SJSA1 (cell line): Measurements from ENCODE around the gene RNF224. TPM values are rescaled to one million over a fixed set of nuclear protein-coding genes. Genes with fewer than 3 reads are reported as not detected.
"Not testable (repeated sequence)": the region's sequence is repeated elsewhere in the genome, so short reads cannot be mapped to it uniquely, and the experiment has no call there.

Source experiments
- DNase-seq, 2 experiments: peaks; one replicate each; pipeline ENCODE4 v3.0.0-alpha.2; 2015 to 2020; ENCODE audit warnings: low spot score in 2 of 2, low read depth in 1 of 2
- H3K27ac ChIP-seq: fragments of 250-450 bp; sonication (Bioruptor Pico); 2 replicates; pipeline ENCODE4 v1.5.1; 2020; ENCODE audit warnings: mild to moderate bottlenecking, moderate library complexity
- H3K27me3 ChIP-seq: fragments of 250-450 bp; sonication (Bioruptor Pico); replicated peaks from 2 replicates; pipeline ENCODE4 v1.5.1; 2020; ENCODE audit warnings: mild to moderate bottlenecking, moderate library complexity
- H3K36me3 ChIP-seq: fragments of 250-450 bp; sonication (Bioruptor Pico); 2 replicates; pipeline ENCODE4 v1.5.1; 2020; ENCODE audit warnings: mild to moderate bottlenecking
- H3K4me1 ChIP-seq: fragments of 250-450 bp; sonication (Bioruptor Pico); replicated peaks from 2 replicates; pipeline ENCODE4 v1.6.1; 2021; ENCODE audit warnings: mild to moderate bottlenecking
- H3K4me3 ChIP-seq: fragments of 250-450 bp; sonication (Bioruptor Pico); 2 replicates; pipeline ENCODE4 v1.5.1; 2020; ENCODE audit warnings: mild to moderate bottlenecking
- H3K9me3 ChIP-seq: fragments of 250-450 bp; sonication (Bioruptor Pico); replicated peaks from 2 replicates; pipeline ENCODE4 v1.5.1; 2020; ENCODE audit warnings: mild to moderate bottlenecking
- total RNA-seq: library from RNA; depleted of rRNA; stranded (reverse); fragments of >200 nt; shearing (Covaris generic); gene quantifications from 2 replicates; pipeline ENCODE4 v1.2.3, GENCODE V29; 2014

Gene RNF224
- total RNA-seq, 1 experiment from 2014 or later: not detected

GRCh38 chr9:137232101-137232500 is 4.8 kb downstream of the RNF224 start:
- no peaks in the 10 kb centered on the region for H3K36me3 ChIP-seq
- no peak for DNase-seq
- H3K4me1 ChIP-seq: peaks cover 12% of the 10 kb centered on the region
- H3K27ac ChIP-seq: no peak overlapping the region
- H3K9me3 ChIP-seq: no peaks in the 10 kb centered on the region
- H3K27me3 ChIP-seq: peaks cover 39% of the 10 kb centered on the region
- no peak overlapping the region for H3K4me3 ChIP-seq

- Histone ChIP-seq H3K4me3 (no peak overlapping the region), H3K9me3 (no peaks in the 10 kb centered on the region), H3K4me1 (peaks cover 8% of the 10 kb centered on the region), H3K36me3 (no peaks in the 10 kb centered on the region), H3K27ac (no peak overlapping the region), H3K27me3 (peaks cover 39% of the 10 kb centered on the region)
- DNase-seq: no peak
These were observed 5.2 kb downstream of the RNF224 start for GRCh38 chr9:137232510-137232909.

DNA sequence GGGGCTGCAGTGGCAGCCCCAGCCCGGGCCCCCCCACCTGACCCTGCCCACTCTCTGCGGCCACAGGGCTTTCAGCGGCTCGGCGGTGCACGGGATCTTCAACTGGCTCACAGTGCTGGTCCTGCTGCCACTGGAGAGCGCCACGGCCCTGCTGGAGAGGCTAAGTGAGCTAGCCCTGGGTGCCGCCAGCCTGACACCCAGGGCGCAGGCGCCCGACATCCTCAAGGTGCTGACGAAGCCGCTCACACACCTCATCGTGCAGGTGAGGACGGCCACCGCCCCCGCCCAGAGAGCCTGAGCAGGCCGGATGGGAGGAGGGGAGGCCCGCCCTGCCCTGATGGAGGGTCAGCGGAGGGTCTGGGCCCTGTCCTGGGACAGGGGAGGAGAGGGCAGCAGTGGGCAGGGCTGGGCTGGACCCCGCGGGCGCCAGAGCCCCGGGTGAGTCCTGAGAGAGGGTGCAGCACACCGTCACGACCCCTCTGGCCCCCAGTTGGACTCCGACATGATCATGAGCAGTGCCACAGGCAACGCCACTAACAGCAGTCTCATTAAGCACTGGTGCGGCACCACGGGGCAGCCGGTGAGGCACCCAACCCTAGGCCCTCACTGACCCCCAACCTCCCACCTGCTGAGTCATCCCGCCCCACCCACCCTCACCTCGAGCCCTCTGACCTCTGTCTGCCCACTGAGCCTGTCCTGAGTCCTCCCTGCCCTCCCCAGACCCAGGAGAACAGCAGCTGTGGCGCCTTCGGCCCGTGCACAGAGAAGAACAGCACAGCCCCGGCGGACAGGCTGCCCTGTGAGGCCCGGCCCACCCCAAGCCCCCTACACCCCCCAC is 6.1 kb downstream of the RNF224 start:
- Histone ChIP-seq H3K36me3 (no peaks in the 10 kb centered on the region), H3K27ac (no peak overlapping the region), H3K9me3 (no peaks in the 10 kb centered on the region), H3K4me1 (peaks cover 7% of the 10 kb centered on the region), H3K27me3 (peaks cover 39% of the 10 kb centered on the region), H3K4me3 (no peak overlapping the region)
- DNase-seq: no peak

GRCh38 chr9:137234055-137234697 is 6.9 kb downstream of the RNF224 start:
- Histone ChIP-seq H3K36me3 (no peaks in the 10 kb centered on the region; the same call in 1 of the 2 replicates), H3K9me3 (no peaks in the 10 kb centered on the region), H3K4me3 (no peak overlapping the region), H3K4me1 (peaks cover 7% of the 10 kb centered on the region), H3K27ac (no peak overlapping the region), H3K27me3 (peaks cover 39% of the 10 kb centered on the region)
- DNase-seq: no peak

DNA sequence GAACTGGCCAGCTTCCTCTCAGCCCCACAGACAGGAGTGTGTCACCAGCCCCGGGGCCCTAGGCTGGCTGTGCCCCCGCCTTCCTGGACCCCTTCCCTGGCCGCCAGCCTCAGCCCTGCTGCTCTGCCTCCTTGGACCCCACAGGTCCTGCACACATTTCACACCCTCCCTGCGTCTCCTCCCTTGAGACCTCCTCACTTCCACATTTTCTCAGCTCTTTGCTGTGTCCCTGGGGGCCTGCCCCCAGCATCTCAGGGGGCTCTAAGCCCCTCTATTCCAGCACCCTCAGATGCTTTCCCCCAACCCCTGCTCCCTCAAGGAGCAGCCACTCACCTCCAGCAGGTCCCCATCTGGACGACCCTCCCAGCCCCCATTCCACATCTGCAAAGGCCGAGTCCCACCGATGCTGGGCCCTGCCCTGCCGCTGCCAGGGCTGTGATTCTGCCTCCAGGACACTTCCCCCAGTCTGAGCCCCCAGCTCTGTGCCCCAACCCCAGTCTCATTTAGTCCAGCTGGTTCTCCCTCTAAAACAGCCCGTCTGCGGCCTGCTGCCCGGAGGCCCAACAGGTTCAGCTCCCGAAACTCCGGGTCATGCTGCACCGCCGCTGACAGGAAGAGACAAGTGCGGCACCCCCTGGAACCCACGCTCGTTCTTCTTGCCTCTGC is 7.6 kb downstream of the RNF224 start:
- H3K27me3 ChIP-seq: peaks cover 38% of the 10 kb centered on the region
- no peaks in the 10 kb centered on the region; the same call in 1 of the 2 replicates for H3K36me3 ChIP-seq
- no peak for DNase-seq
- H3K27ac ChIP-seq: no peak overlapping the region
- H3K4me3 ChIP-seq: no peak overlapping the region
- peaks cover 7% of the 10 kb centered on the region for H3K4me1 ChIP-seq
- no peaks in the 10 kb centered on the region for H3K9me3 ChIP-seq

GRCh38 chr9:137235424-137236237 is 8.3 kb downstream of the RNF224 start:
- no peak for DNase-seq
- no peaks in the 10 kb centered on the region for H3K9me3 ChIP-seq
- H3K4me3 ChIP-seq: no peak overlapping the region
- H3K4me1 ChIP-seq: peaks cover 11% of the 10 kb centered on the region
- no peaks in the 10 kb centered on the region; the same call in 1 of the 2 replicates for H3K36me3 ChIP-seq
- no peak overlapping the region for H3K27ac ChIP-seq
- peaks cover 30% of the 10 kb centered on the region for H3K27me3 ChIP-seq

DNA sequence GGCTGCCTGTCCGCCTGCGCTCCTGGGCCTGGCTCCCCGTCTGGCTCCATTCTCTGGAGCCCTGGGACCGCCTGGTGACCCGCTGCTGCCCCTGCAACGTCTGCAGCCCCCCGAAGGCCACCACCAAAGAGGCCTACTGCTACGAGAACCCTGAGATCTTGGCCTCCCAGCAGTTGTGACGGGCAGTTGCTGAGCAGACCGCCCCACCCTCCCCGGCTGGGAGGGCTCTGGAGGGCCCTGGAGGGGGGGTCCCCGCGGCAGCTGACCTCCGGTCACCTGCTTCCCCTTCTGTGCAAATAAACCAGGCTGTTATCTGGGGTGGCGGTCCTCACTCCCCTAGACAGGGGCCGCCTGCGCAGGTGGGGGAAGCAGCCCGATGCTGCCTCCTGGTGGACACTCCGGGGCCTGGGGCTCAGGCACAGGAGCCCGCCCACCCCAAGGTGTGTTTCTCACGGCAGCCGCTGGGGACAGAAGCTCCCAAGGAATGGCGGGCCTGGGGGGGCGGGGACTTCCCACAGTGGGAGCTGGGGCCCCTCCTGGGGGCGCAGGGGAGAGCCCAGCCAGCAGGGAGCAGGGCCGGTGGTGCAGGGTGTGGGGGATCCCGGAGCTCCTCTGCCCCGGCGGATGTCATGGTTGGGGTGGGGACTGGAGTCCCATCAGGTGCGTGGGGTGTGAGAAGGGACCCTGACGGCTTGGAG is 9.1 kb downstream of the RNF224 start:
- peak; percentile 71 to 86 for DNase-seq
- H3K27me3 ChIP-seq: peaks cover 26% of the 10 kb centered on the region
- no peak overlapping the region for H3K27ac ChIP-seq
- H3K4me1 ChIP-seq: peaks cover 11% of the 10 kb centered on the region
- H3K9me3 ChIP-seq: no peaks in the 10 kb centered on the region
- no peak overlapping the region for H3K4me3 ChIP-seq
- H3K36me3 ChIP-seq: peaks cover 2% of the 10 kb centered on the region

- Histone ChIP-seq H3K27me3 (peaks cover 21% of the 10 kb centered on the region), H3K4me3 (no peak overlapping the region), H3K4me1 (peaks cover 11% of the 10 kb centered on the region), H3K27ac (no peak overlapping the region), H3K9me3 (no peaks in the 10 kb centered on the region), H3K36me3 (peaks cover 7% of the 10 kb centered on the region)
- no peak for DNase-seq
These were observed 9.7 kb downstream of the RNF224 start for GRCh38 chr9:137236936-137237421.

DNA sequence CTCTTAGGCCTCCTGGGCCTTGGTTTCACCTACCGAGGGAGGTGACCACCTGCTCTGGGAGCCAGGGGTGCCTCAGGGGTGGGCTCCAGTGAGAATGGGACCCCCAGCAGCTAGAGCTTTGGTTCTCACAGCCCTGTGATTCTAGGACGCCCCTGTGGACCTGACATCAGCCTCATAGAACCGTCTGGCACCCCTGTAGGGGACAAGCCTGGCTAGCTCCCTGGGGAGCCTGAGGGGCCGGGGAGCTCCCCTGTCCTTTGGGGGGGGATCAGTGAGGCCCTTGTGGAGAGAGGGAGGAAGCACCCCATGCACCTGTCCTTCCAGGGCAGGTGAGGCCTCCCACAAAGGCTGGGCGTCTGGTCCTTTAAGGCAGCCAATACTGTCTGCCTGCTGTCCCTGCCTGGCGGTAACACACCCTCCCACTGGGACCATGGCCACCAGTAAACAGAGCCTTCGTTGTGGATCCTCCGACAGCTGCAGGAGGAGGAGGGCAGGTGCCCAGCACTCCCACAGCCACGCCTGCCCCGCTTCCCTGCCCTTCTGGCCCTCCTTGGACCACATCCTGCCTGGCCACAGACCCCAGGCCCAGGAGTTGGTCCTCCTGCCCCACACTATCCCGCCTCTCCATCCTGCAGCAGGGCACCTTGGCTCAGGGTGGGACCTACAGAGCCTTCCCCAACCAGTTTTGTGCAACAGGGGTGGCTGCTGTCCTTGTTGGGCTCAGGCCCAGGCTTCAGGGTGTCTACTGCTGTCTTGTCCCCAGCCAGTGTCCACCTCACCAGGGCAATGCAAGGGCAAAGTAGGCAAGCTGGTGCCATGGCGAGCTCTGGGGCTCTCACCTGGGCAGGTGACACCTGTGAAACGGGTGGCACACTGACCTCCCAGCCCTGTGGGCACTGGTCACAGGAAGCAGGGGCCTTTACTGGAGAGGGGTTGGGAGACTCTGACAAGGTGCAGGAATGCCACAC is 10.7 kb downstream of the RNF224 start:
- Histone ChIP-seq H3K9me3 (no peaks in the 10 kb centered on the region), H3K4me1 (peaks cover 20% of the 10 kb centered on the region), H3K27me3 (peaks cover 11% of the 10 kb centered on the region), H3K4me3 (no peak overlapping the region), H3K27ac (no peak overlapping the region), H3K36me3 (peaks cover 18% of the 10 kb centered on the region)
- DNase-seq: no peak

GRCh38 chr9:137239541-137240200 is 12.4 kb downstream of the RNF224 start:
- H3K4me3 ChIP-seq: peak overlapping the region; percentile 63
- H3K4me1 ChIP-seq: peaks cover 29% of the 10 kb centered on the region

GRCh38 chr9:137240318-137240840 is 13.1 kb downstream of the RNF224 start:
- peaks cover 29% of the 10 kb centered on the region for H3K4me1 ChIP-seq
- peak in 1 of 2 experiments; percentile 69 for DNase-seq
- peak overlapping the region; percentile 83 for H3K27ac ChIP-seq
- H3K27me3 ChIP-seq: no peaks in the 10 kb centered on the region
- H3K36me3 ChIP-seq: peaks cover 31% of the 10 kb centered on the region
- peak overlapping the region; percentile 63 for H3K4me3 ChIP-seq
- no peaks in the 10 kb centered on the region for H3K9me3 ChIP-seq

More at GRCh38 chr9:137239541-137240200, 12.4 kb downstream of the RNF224 start:
- H3K9me3 ChIP-seq, DNase-seq, H3K27me3 ChIP-seq: not testable (repeated sequence)
- Histone ChIP-seq H3K36me3 (peaks cover 31% of the 10 kb centered on the region), H3K27ac (peak overlapping the region; percentile 83)
